ENCODE data around the gene CYP2C19. TPM values are rescaled to one million over a fixed set of nuclear protein-coding genes. Genes with fewer than 3 reads are reported as not detected.

The CYP2C19 gene
- total and polyA plus RNA-seq, 9 of the 15 experiments (the other 6 are each of a cell fraction or from before 2014, with no cell fraction given): not detected

- Histone ChIP-seq H3K4me3 (no peak overlapping the region), H4K20me1 (replicated peaks; ENCODE audit: control insufficient read depth, insufficient read depth, low read length) (no peaks in the 10 kb centered on the region), H3K4me2 (ENCODE audit: insufficient read depth, low read length) (no peak overlapping the region), H3K27me3 (ENCODE audit: control insufficient read depth in 2 of 2, insufficient read depth in 2 of 2, low read length in 2 of 2) (no peaks in the 10 kb centered on the region), H3K27ac (ENCODE audit: extremely low read depth, low read depth, low read length) (no peak overlapping the region), H2AFZ (ENCODE audit: low read depth, low read length) (no peak overlapping the region), H3K4me1 (replicated peaks in 1 of 2; ENCODE audit: control insufficient read depth in 2 of 2, insufficient read depth in 2 of 2, low read length in 2 of 2) (no peaks in the 10 kb centered on the region), H3K9me3 (replicated peaks; ENCODE audit: control insufficient read depth, insufficient read depth, low read depth, low read length) (no peaks in the 10 kb centered on the region), H3K9ac (ENCODE audit: insufficient read depth in 1 of 2, low read depth in 2 of 2, low read length in 2 of 2) (no peak overlapping the region), H3K79me2 (ENCODE audit: control insufficient read depth, insufficient read depth, low read length) (no peaks in the 10 kb centered on the region), H3K36me3 (ENCODE audit: control insufficient read depth, insufficient read depth, low read length) (no peaks in the 10 kb centered on the region), H3K9me1 (ENCODE audit: control insufficient read depth, insufficient read depth, low read length) (no peaks in the 10 kb centered on the region)
- in situ Hi-C loops (cut with MboI): no loop called here
- POLR2A ChIA-PET: no interaction called here
- no TSS peak for BruUV-seq (replicated peaks)
- ATAC-seq: no peak
- CTCF ChIA-PET (ENCODE audit: low intra/inter-chr PET ratio): no interaction called here
- no peak for DNase-seq (ENCODE audit: extremely low read depth in 1 of 4, low spot score in 3 of 4)
- TF ChIP-seq OTX1 (CRISPR knock-in tag; IDR thresholded peaks at IDR 0.05) (no peak), ZC3H11A (IDR thresholded peaks at IDR 0.05; ENCODE audit: low read depth, low read length) (no peak), ZNF143 (CRISPR knock-in tag; IDR thresholded peaks at IDR 0.05) (no peak), AFF1 (IDR thresholded peaks at IDR 0.05; ENCODE audit: low read depth in 1 of 2, partially characterized antibody in 2 of 2) (no peak), ZNF444 (CRISPR knock-in tag; IDR thresholded peaks at IDR 0.05) (no peak), ATF7 (IDR thresholded peaks at IDR 0.05) (no peak), CGGBP1 (CRISPR knock-in tag; IDR thresholded peaks at IDR 0.05) (no peak), SNRNP70 (optimal IDR thresholded peaks at IDR 0.05; ENCODE audit: low read depth, low read length) (no peak), PCBP1 (IDR thresholded peaks at IDR 0.05; ENCODE audit: low read depth, low read length, poor library complexity, severe bottlenecking) (no peak), CBX8 (IDR thresholded peaks at IDR 0.05; ENCODE audit: borderline replicate concordance, extremely low read depth, low read depth, low read length, poor library complexity, severe bottlenecking) (no peak), JUNB (CRISPR knock-in tag; conservative IDR thresholded peaks at IDR 0.05) (no peak), SMARCB1 (IDR thresholded peaks at IDR 0.05; ENCODE audit: insufficient read length, low read depth) (no peak), ZNF77 (CRISPR knock-in tag; IDR thresholded peaks at IDR 0.05) (no peak), NCOR1 (IDR thresholded peaks at IDR 0.05) (no peak), NR3C1 (CRISPR knock-in tag; IDR thresholded peaks at IDR 0.05) (no peak), ZNF696 (CRISPR knock-in tag; conservative IDR thresholded peaks at IDR 0.05) (no peak)
- no peak for FAIRE-seq
- 0% methylated on average over 1 of the region's 1 CpG for WGBS (ENCODE audit: insufficient coverage, low coverage, missing lambda C conversion rate)
- intact Hi-C loops (cut with micrococcal nuclease): no loop called here
Measured at GRCh38 chr10:94902570-94902969, 140.1 kb downstream of the CYP2C19 start.
